SW 1271 (cell line): ENCODE results near the gene LAPTM5.
"Not testable (repeated sequence)": the region's sequence is repeated elsewhere in the genome, so short reads cannot be mapped to it uniquely, and the experiment has no call there.

Experiments
- DNase-seq, 2 experiments: peaks; one replicate each; lab custom pipeline; 2025; lab: John Stamatoyannopoulos, UW

LAPTM5 gene, protein sequence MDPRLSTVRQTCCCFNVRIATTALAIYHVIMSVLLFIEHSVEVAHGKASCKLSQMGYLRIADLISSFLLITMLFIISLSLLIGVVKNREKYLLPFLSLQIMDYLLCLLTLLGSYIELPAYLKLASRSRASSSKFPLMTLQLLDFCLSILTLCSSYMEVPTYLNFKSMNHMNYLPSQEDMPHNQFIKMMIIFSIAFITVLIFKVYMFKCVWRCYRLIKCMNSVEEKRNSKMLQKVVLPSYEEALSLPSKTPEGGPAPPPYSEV

DNA sequence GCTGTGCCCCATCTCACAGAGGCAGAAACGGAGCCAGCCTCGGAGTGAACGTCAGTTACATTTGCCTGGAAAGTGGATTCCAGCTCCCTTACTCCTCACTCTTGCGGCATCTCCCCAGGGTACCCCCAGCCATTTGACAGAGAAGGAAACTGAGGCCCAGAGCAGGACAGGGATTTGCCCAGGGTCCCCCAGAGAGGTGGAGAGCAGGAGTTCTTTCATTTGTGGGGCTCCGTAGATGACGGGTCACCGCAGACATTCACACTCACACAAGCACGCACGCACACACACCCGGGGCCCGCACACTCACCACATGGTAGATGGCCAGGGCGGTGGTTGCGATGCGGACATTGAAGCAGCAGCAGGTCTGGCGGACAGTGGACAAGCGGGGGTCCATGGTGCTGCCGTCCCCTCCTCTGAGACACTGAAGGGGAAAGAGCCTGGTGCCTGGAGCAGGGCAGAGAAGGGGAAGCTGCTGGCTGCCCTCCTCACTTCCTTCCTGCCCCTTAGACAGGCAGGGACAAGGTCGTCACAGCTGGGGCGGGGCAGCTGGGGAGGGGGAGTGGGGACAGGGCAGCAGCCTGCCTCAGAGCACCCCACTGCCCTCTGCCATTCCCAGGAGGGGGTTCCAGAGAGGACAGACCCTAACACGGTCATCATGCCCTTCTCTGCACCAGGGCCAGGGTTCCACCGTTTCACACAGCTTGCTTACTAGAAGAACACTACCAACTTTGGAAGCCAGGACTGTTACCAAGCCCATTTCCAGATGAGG is at the start of gene LAPTM5:
LAPTM5 (minus strand) TSS at position 423 of the 769 bp plus-strand sequence; CDS start at position 394, 29 bp downstream.
- no peak for DNase-seq

DNA sequence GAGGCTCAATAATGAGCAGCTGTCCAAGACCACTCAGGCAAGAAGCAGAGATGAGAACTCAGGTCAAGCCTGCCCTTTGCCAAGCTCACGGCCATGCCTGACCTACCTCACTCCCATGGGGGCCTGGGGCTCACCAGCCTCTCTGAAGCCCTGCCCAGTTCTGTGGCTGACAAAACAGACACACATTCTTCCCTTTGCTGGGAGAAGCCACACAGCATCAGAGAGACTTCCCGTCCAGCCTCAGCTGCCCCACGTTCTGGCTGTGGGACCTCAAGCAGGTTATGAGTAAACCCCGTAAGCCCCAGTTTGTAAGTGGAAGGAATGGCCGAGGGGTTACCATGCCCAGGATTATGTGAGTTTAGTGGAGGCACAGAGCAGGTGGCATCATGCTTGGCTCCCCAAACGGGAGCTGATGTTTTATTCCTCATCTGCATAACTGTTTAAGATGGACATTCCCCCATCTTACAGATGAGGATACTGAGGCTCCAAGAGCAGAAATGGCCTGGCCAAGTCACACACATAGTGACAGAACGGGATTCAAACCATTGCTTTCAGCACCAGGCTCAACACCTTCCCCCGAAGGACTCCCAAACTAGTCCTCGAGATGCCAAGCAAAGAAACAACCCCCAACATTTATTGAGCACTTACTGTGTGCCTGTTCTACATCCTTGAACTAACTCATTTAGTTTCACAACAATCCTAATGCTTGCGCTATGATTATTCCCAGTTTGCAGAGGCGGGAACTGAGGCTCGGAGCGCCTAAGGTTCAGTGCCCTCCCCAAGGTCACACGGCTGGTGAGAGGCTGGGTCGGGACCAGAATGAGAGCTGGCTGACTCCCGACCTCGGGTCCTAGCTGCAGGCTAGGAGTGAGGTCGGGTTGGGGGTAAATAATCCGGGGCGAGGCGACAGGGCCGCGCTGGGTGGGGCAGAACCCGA is 49.1 kb upstream of the LAPTM5 start:
- no peak for DNase-seq

DNA sequence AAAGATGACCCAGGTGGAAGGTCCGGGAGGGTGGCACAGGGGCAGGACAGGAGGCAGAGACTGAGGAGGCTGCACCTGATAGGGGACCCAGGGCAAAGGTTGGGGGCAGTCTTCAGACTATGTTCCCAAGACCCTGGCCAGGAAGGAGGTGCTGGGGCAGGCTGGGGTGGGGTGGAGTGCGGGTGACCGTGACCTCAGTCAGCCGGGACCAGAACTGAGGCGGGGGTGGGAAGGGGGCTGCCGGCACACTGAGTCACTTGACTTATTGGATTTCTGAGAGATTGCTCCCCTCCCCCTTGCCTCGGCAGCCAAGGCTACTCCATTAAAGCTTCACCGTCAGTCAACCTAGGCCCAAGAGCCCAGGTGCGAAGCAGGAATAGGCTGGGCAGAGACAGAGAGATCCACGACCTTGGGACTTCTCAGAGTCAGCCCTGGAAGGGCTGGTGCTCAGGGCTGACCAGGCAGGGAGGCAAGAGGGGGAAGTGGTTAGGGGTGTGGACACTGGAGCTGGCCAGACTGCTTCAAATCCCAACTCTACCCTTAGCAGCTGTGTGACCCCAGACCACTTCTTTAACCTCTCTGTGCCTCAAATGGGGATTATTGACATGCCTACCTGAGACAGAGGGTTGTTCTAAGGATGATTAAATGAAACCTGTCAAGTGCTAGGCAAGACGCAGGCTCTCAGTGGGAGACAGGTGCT is 47.9 kb upstream of the LAPTM5 start:
- no peak for DNase-seq

DNA sequence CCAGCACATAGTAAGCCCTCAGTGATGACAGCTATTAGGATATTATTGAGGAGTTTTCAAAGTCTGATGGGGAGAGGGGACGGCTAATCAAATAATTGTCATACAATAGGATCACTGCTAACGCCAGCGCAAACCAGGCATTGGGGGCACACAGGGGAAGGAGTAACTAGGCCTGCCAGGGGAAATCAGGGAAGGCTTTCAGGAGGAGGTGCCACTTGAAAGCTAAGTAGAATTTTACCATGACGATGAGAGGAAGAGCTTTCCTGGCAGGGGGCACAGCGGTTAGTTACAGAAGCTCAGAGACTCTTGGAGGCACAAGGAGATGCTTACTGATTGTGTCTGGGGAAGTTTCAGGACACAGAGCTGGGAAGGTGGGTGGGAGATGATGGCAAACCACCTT is 47.2 kb upstream of the LAPTM5 start:
- DNase-seq: no peak

DNA sequence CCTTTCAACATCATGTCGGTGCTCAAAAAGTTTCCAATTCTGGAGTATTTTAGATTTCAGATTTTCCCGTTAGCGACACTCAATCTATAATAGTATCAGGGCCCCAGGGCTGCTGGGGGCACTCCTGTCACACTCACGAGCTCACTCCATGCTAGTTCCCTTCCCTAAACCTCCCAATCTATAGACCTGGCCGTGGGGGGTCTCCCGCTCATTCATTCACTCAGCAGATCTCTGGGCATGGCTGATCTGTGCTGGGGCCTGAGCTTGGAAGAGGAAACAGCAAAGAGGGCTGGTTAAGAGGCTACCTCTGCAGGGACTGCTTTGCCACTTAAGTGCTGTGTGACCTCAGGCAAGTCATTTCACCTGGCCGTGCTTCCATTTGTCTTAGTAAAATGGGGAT is 46.8 kb upstream of the LAPTM5 start:
- DNase-seq: no peak

DNA sequence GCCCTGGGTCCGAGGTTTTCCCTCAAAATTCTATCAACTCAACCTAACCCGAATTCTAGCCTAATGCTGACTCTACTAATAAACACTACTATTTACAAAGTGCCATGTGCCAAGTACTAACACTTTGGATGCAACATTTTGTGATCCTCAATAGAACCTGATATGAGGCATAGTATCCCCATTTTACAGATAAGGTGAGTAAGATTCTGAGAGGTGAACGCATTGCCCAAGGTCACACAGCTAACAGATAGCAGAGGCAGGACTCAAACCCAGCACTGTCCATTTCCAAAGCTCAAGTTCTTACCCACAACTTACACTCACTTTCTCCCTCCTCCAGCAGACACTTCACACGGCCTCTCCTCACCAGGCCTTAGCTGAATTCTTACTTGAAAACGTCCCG is 46.0 kb upstream of the LAPTM5 start:
- DNase-seq: no peak

DNA sequence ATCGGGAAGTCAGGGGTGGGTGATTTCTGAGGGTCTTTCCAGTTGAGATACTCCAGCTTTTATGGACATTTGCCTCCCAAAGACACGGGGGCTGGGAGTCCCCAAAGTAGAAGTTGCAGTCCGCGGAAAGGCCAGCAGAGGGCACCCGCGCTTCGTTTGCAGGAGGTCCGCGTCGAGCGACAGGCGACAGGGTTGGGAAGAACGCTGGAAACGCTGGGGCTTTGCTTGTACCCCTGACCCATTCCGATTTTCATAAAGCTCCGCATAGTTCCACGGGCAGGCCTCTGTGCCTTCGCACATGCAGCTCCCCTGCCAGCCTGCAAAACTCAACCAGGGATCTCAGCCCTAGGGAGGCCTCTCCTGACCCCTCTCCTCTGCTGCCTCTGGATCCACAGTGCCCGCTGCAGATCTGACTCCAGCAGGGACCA is 44.2 kb upstream of the LAPTM5 start:
- peak in 1 of 2 experiments; percentile 37 for DNase-seq

DNA sequence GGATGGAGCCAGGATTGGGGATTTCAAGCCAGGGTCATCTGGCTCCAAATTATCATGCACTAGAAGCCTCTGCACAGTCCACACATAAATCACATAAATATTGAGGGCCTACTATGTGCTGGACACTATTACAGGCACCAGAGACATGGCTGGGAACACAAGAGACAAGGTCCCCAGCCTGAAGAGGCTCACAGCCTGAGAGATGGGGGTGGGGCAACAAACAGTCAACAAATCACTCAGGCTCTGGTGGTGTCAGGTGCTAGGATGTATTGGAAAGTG is 41.6 kb upstream of the LAPTM5 start:
- DNase-seq: no peak

DNA sequence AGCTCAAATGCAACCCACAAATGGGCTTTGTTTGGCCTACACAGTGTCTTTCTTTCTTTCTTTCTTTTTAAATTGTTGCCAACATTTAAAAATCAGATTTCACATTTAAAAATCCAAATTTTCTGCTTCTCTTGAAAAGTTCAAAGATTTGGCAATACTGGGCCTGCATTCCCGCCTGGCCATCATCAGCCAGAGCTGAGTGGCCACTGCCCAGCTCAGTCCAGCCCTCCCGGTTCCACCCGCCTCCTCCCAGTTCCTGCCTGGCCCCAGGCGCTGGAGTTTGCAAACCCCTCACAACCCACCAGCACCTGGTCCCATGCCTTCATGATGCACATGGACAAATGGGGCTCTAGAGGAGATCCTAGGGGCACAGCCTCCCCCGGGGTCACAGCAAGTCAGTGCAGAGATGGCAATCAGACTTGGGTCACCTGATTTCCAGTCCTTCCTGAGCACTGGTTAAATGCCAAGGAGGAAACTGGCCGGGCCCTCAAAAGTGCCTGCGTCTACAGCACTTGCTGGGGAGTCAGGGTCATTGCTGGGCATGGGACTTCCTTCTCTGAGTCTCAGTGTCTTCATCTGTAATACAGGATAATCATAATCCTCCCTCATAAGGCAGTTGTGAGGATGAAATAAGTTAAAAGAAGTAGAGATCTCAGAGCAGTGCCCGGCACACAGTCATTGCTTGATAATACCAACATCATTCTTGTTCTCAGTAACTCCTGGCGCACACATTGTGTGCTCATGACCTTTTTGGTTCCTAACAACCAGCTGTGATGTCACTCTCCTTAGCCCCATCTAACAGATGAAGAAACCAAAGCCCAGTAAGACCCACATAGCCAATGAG is 41.0 kb upstream of the LAPTM5 start:
- DNase-seq: no peak

DNA sequence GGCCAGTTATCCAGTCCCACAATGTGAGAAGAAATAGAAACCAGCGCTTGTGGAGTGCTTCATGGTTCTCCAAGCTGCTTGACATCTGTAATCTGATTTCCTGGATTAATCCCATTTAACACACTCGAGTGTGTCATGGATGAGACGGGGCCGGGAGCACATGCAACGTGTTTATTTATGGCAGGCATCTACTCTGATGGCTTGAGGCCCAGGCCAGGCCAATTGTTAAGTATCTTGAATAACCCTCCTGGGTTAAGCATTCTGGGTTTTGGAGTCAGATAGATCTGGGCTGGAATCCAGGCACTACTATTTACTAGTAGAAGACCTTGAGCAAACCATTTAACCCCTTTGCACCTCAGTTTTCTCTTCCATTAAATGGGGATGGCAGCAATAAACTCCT is 37.5 kb upstream of the LAPTM5 start:
- no peak for DNase-seq

DNA sequence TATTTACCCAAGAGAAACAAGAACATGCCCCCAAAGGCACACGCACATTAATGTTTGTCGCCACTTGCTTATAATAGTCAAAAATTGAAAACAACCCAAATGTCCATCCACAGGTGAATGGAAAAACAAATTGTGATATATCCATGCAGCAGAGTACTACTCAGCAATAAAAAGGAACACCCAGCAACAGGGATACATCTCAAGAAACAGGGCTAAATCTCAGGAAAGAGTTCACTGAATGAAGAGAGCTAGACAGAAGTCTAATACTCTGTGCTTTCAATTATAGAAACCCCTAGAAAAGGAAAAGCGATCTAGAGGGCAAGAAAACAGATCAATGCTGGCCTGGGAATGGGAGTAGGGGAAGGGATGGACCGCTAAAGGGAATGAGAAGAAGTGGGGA is 36.7 kb upstream of the LAPTM5 start:
- DNase-seq: no peak

DNA sequence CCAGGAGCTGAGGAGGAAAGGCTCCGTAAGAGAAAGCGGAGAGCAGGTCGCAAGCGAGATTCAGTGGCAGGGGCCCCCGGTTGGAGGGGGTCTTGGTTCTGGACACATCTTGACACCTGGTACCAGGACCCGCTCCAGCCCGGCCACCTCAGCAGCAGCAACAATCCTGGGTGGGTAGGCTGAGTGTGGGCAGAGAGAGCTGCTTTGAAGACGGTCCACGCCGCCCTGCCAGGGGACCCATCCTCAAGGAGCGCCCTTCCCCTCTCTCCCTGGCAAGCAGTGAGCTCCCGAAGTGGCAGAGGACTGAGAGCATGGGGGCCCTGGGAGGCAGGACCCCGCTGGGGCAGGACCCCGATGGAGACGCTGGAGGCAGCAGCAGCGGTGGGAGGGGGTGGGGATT is 35.6 kb upstream of the LAPTM5 start:
- no peak for DNase-seq

DNA sequence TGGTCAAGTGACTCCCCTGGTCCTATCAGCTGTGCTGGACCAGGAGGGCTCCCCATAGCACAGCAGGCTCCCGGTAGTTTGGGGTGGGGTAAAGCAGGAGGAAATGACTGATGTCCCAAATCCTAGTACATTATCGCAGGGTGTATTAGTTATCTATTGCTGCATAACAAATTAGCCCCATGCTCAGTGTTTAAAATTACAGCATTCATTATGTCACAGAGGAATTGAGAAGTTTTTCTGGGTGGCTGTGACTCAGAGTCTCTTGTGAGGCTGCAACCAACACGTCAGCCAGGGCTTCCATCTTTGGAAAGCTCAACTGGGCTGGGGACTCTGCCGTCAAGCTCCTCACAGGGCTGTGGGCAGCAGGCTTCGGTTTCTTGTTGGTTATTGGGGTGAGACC is 34.3 kb upstream of the LAPTM5 start:
- no peak for DNase-seq

DNA sequence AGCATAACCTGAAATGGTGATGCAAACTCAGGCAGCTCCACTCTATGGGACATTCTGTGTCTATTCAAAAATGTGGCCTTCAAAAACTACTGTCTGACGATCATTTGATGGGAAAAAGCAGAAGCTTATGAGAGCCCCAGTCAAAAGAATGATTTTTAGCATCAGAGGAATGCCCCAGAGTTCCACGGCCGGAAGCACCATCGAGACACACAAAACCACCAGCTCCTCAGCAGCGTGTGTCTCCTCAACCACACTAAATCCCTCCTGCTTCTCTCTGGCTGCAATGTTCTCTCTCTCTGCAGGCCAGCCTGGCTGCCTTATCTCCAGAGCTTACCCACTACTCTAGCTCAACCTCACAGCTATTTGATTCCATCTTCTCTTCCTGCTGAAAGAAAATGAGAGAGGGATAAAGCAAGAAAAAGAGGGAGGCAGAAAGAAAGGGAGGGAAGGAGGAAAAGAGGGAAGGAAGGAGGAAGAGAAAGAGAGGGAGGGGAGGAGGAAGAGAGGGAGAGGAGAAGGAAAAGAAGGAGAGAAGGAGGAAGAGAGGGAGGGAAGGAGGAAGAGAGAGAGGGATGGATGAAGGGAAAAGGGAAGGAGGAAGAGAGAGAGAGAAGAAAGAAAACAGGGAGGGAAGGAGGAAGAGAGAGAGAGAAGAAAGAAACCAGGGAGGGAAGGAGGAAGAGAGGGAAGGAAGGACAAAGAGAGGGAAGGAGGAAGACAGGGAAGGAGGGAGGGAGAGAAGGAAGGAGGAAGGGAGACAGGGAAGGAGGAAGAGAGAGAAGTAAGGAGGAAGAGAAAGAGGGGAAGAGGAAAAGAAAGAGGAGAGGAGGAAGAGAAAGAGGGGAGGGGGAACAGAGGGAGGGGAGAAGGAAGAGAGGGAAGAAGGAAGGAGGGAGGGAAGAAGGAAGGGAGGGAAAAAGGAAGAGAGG is 33.5 kb upstream of the LAPTM5 start:
- no peak for DNase-seq

DNA sequence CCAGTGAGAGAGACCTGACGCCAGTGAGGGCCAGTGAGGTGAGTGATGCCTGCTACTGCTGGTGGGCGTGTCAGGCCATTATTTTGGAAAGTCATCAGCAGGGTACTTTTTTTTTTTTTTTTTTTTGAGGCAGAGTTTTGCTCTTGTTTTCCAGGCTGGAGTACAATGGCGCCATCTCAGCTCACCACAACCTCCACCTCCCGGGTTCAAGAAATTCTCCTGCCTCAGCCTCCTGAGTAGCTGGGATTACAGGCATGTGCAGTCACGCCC is 32.6 kb upstream of the LAPTM5 start:
- DNase-seq: not testable (repeated sequence)

DNA sequence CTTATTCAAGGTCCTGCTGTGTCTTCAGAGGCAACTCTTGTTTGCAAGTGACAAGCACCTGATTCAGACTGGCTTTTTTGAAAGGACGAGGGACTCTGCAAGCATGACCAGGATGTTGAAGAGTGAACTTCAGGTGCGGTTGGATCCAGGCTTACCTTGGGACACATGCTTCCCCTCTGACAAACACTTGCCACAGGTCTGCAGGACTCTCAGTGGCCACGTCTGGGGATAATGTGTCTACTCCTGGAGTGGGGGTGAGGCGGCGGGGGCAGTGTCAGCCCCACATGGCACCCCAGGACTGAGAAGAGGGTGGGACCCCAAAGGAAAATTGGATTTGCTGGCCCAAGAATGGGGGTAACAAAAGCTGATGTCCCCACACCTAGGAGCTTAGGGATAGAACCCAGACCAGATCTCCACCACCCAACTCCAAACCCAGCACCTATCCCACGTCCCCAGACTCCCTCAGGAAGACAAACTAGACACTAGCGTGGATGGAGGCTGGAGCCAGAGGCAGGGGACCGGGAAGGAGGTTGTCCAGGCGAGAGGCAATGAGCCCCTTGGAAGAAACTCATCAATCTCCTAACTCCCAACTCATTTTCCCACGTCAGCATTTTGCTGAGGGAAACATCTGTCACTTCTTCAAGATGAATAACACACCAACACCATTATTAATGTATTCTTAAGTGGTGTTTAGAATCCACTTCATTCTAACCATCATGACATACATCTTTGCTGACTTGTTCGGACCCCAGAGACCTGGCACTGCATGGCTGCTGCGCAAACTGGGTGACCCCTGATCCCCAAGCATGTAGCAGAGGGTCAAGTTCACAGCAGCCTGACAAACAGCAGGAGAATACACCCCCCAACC is 32.0 kb upstream of the LAPTM5 start:
- no peak for DNase-seq

DNA sequence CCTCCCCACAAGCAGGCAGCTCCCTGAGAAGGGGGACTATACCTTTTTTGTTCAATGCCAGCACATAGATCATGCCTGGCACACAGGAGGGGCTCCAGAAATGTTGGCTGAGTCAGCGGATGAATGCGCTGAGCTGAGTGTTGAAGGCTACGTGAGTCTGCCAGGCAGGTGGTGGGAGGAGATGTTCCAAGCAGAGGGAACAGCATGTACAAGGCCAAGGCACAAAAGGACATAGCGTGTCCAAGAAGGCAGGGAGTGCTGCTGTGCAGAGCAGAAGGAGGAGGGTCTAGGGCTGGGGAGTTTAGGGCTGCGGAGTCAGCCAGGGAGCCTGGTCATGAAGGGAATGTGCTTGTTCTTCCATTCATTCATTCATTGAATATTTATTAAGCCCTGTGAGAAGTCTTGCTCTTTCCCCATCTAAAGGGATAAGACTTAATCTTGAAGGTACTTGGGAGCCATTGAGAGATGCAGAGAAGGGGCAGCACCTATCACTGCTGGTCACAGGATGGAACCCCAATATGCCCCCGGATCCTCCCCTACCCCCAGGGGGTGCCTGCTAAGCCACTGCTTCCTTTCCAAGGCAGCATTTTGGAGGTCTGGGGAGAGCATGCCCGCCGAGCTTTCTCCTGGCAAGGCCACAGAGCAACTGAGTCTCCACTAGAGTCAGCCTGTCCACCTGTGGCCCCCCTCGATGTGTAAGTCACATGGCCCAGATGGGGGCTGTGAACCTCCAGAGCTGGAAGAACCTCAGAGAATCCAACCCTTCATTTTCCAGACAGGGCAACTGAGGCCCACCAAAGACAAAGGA is 31.2 kb upstream of the LAPTM5 start:
- no peak for DNase-seq

DNA sequence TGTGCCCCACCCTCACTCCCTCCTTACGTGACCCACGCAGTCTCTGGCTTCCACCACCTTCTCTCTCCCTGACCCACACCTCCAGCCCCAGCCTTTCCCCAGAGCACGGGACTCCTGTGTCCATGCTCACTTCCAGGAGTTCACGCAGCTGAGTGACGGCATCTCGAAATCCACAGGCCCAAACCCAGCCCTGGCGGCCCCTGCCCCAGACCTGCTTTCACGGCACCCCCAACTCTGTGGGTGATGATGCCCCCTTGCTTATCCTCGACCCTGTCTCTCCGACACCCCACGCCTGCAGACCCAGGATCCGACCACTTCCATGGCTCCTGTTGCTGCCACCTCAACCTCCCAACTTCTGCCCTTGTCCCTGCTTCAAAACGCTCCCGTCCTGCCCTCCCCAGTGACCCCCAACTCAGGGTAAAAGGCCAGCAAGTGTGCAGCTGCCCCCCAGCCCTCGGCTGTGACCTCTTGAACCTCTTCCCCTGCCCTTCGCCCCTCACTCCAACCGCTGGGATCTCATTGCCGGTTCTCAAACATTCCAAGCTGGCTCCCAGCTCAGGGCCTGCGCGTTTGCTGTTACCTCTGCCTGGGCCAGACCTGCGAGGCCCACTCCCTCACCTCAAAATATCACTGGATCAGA is 30.4 kb upstream of the LAPTM5 start:
- no peak for DNase-seq
